Thyroid gland (tissue), 4 donors: ENCODE measurements around the gene LRRC4C. TPM values are rescaled to one million over a fixed set of nuclear protein-coding genes. Genes with fewer than 3 reads are reported as not detected.

Source experiments
- DNase-seq, 2 donors: peaks; one replicate each; pipeline ENCODE4 v3.0.0-alpha.2; 2019
- H3K27ac ChIP-seq, 3 donors: fragments of 200-600 bp; sonication (generic); 1 replicate in 2 of 3; 2 replicates in 1 of 3; pipeline ENCODE4 v1.5.1; 2016 to 2019; ENCODE audit warnings: mild to moderate bottlenecking in 1 of 3, moderate library complexity in 1 of 3
- H3K27me3 ChIP-seq: fragments of 200-600 bp; sonication (generic); one replicate; pipeline ENCODE4 v1.5.1; 2019
- H3K36me3 ChIP-seq, 2 donors: fragments of 200-600 bp; sonication (generic); one replicate each; pipeline ENCODE4 v1.5.1; 2016 to 2019
- H3K4me1 ChIP-seq, 2 donors: fragments of 200-600 bp; sonication (generic); one replicate each; pipeline ENCODE4 v1.5.1; 2017 to 2019
- H3K4me3 ChIP-seq, 3 donors: fragments of 200-600 bp; sonication (generic); replicated peaks in 1 of 3; 1 replicate in 2 of 3; 2 replicates in 1 of 3; pipeline ENCODE4 v1.5.1; 2016; ENCODE audit warnings: mild to moderate bottlenecking in 1 of 3
- H3K9me3 ChIP-seq: fragments of 200-600 bp; sonication (generic); one replicate; pipeline ENCODE4 v1.5.1; 2017
- POLR2A ChIP-seq, 2 donors: fragments of 450-650 bp; IDR thresholded peaks; one replicate each; pipeline ENCODE4 v1.6.1; 2017; ENCODE audit warnings: antibody characterized with exemption in 2 of 2, mild to moderate bottlenecking in 2 of 2, moderate library complexity in 1 of 2
- WGBS, 2 donors: methylation state at CpG; one replicate each; pipeline ENCODE4 v1.1.5; 2017; 5-methylcytosine and 5-hydroxymethylcytosine counted together
- intact Hi-C: fragments of 100-400 bp; cut with DNase I; formaldehyde crosslinking; loops from one replicate; pipeline ENCODE4 v1.15.1; 2023
- total RNA-seq, 4 donors: library from RNA; depleted of rRNA; stranded (reverse); fragments of >200 nt; gene quantifications; one replicate each; pipeline ENCODE4 v1.2.3, GENCODE V29; 2016
- TF ChIP-seq, protein P1 (sequence below), 6 experiments: fragments of 200-600 bp in 3 of 6; fragments of 450-650 bp in 3 of 6; sonication (generic) in 3 of 6; IDR thresholded peaks; one replicate each; pipeline ENCODE4 v1.5.1; 2016 to 2019; ENCODE audit warnings: antibody characterized with exemption in 6 of 6, mild to moderate bottlenecking in 2 of 6, inconsistent platforms in 1 of 6, moderate library complexity in 1 of 6

The LRRC4C gene
- total RNA-seq, 4 donors from 2014 or later, result 4.6 to 13.9 (median 7.8) TPM

DNA sequence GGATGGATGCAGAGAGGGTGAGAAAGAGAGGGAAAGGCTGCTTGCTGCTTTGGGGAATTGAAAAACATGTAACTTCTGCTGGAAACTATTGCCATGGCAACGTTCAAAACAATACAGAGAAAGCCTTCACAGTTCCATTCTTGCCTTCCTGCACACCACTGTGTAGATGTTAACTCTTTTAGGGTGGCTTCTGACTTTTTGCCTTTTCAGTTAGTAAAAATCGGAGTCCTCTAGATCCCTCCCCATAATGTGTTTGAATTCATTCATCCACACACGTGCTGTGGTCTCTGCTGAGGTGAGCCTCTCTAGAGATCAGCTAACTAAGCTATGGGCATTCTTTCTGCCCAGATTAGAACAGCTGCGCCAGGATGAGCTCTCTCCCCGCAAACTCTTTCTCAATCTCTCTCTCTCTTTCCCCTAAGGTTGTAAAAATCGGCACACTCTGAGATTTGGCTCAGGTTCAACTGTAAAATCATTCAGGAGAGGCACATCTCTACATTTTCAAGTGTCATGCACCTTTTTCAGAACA lies 1178.3 kb downstream of the LRRC4C start:
- intact Hi-C loops, result no loop called here
- WGBS, 2 donors, result 43 to 47% methylated on average over 6 of the region's 6 CpGs
- H3K4me3 ChIP-seq, result no peak overlapping the region
- H3K9me3 ChIP-seq, result no peaks in the 10 kb centered on the region
- no peak for DNase-seq
- H3K36me3 ChIP-seq, result no peaks in the 10 kb centered on the region
- no peaks in the 10 kb centered on the region for H3K27me3 ChIP-seq
- no peak overlapping the region for H3K27ac ChIP-seq
- no peaks in the 10 kb centered on the region for H3K4me1 ChIP-seq
- no peak for TF ChIP-seq POLR2A (IDR thresholded peaks at IDR 0.05)
- TF ChIP-seq, protein P1, sequence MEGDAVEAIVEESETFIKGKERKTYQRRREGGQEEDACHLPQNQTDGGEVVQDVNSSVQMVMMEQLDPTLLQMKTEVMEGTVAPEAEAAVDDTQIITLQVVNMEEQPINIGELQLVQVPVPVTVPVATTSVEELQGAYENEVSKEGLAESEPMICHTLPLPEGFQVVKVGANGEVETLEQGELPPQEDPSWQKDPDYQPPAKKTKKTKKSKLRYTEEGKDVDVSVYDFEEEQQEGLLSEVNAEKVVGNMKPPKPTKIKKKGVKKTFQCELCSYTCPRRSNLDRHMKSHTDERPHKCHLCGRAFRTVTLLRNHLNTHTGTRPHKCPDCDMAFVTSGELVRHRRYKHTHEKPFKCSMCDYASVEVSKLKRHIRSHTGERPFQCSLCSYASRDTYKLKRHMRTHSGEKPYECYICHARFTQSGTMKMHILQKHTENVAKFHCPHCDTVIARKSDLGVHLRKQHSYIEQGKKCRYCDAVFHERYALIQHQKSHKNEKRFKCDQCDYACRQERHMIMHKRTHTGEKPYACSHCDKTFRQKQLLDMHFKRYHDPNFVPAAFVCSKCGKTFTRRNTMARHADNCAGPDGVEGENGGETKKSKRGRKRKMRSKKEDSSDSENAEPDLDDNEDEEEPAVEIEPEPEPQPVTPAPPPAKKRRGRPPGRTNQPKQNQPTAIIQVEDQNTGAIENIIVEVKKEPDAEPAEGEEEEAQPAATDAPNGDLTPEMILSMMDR (IDR thresholded peaks at IDR 0.05), result no peak

DNA sequence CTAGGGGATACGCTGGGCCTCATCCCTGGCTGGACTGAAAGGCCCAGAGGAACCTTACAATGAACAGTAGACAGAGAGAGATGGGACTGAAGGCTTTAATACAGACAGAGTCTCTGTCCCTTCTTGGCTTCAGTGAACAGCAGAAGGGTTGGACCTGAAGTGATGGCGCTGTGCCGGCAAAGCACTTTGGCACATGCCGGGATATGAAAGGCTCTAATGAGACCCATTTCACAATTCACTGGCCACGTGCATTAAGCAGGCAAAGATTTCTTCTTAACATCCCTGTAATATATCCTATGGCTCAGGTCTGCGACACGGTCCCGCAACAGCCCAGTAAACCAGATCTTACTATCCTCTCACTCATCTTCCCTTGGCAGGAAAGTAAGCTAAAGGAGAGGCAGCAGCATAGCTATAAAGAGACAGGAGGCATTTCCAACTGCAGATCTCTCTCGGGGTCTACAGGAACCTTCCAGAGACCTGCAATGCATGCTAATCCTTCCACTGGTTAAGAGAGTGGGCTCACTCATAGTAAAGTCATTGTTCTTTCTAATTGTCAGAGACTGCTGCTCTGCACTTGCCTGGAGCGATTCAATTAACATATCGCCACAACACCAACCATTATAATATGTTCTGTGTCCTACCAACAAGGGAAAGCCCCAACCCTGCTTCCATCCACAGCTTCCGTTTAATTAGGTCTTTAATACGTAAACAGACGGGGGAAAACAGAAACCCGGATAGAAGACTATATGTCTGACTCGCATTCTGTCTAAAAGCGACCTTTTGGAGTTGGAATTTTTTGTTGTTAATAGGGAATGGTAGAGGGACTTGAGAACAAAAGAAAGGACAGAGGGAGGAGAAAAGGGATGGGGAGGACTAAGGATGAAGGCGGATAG lies 1179.0 kb downstream of the LRRC4C start:
- Histone ChIP-seq H3K4me3 (no peak overlapping the region), H3K27me3 (no peaks in the 10 kb centered on the region), H3K4me1 (no peaks in the 10 kb centered on the region), H3K36me3 (no peaks in the 10 kb centered on the region), H3K9me3 (no peaks in the 10 kb centered on the region), H3K27ac (no peak overlapping the region)
- intact Hi-C loops, result no loop called here
- TF ChIP-seq, protein P1 (IDR thresholded peaks at IDR 0.05), result no peak
- TF ChIP-seq POLR2A (IDR thresholded peaks at IDR 0.05), result no peak
- WGBS, 2 donors, result 76 to 79% methylated on average over 18 of the region's 18 CpGs
- no peak for DNase-seq

DNA sequence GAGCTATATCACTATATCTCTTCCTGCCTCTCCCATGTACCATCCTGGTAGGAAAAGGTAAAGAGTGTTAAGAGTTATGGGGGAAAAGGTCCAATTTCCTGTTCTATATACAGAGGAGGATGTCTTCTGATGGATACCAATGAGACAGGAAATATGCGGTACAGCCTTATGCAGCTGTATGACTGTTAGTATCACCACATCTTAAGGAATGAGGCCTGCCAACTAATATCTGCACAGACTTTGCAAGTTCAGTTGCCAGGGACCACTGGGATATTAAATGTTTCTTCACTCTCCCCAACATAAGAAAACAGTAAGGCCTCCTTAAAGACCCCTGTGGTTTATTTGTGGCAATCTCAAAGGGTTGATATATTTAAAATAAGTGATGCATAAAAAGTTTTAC lies 1182.5 kb downstream of the LRRC4C start:
- Histone ChIP-seq H3K4me1 (no peaks in the 10 kb centered on the region), H3K27ac (no peak overlapping the region), H3K27me3 (no peaks in the 10 kb centered on the region), H3K9me3 (no peaks in the 10 kb centered on the region), H3K36me3 (no peaks in the 10 kb centered on the region), H3K4me3 (no peak overlapping the region)
- WGBS, 2 donors, result 86 to 91% methylated on average over 1 of the region's 1 CpG
- intact Hi-C loops, result no loop called here
- no peak for TF ChIP-seq POLR2A (IDR thresholded peaks at IDR 0.05)
- no peak for DNase-seq

DNA sequence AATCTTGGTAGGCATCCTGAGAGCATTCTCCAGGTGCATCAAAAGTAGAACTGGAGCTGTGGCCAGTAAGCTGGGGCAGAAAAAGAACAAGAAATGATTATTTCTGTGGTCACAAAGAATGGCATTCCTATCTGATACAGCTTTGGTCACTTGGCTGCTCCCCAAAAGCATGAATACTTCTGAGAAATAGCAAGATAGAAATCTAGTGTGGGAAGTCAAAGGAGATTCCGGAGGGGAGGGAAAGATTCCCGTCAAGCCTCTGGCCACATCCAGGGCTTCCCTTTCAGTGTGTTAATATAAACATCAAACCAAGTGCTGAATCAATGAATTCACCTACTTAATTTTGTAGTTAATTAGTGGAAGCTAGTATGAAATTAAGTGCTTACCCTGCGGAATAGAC lies 1185.4 kb downstream of the LRRC4C start:
- Histone ChIP-seq H3K4me3 (no peak overlapping the region), H3K36me3 (no peaks in the 10 kb centered on the region), H3K9me3 (no peaks in the 10 kb centered on the region), H3K4me1 (no peaks in the 10 kb centered on the region), H3K27ac (no peak overlapping the region), H3K27me3 (no peaks in the 10 kb centered on the region)
- TF ChIP-seq POLR2A (IDR thresholded peaks at IDR 0.05), result no peak
- TF ChIP-seq, protein P1 (IDR thresholded peaks at IDR 0.05), result no peak
- intact Hi-C loops, result no loop called here
- 36 to 51% methylated on average over 3 of the region's 3 CpGs for WGBS, 2 donors
- DNase-seq, result peak; percentile 11 to 29

DNA sequence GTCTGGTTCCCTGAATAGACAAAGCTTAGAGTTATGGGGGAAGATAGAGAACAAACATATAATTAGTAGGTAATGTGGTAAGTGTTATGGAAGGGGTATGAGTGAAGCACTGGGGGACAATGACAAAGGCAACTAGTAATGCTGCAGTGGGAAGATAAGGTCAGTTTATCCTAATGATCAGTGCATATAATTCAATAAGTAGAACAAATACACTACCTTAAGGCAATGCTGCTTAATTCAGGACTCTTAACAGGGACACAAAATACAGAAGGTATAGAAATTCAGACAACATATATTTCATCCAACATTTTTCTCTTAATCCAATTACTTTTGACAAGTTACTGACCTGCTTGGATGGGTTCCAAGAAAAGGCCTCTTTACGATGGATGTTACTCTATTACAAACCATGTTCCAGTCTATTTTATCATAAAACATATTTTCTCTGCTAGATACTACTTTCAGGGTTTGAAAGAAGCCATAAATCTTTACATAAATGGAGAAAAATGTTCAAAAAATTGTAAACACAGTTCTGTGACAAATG lies 1186.2 kb downstream of the LRRC4C start:
- Histone ChIP-seq H3K4me3 (no peak overlapping the region), H3K36me3 (no peaks in the 10 kb centered on the region), H3K9me3 (no peaks in the 10 kb centered on the region), H3K27ac (no peak overlapping the region), H3K4me1 (no peaks in the 10 kb centered on the region), H3K27me3 (no peaks in the 10 kb centered on the region)
- no peak for DNase-seq
- TF ChIP-seq, protein P1 (IDR thresholded peaks at IDR 0.05), result no peak
- TF ChIP-seq POLR2A (IDR thresholded peaks at IDR 0.05), result no peak
- WGBS, 2 donors, result 53 to 63% methylated on average over 1 of the region's 1 CpG
- intact Hi-C loops, result no loop called here
